ENCODE results near the gene MEX3C.

MEX3C gene

DNA sequence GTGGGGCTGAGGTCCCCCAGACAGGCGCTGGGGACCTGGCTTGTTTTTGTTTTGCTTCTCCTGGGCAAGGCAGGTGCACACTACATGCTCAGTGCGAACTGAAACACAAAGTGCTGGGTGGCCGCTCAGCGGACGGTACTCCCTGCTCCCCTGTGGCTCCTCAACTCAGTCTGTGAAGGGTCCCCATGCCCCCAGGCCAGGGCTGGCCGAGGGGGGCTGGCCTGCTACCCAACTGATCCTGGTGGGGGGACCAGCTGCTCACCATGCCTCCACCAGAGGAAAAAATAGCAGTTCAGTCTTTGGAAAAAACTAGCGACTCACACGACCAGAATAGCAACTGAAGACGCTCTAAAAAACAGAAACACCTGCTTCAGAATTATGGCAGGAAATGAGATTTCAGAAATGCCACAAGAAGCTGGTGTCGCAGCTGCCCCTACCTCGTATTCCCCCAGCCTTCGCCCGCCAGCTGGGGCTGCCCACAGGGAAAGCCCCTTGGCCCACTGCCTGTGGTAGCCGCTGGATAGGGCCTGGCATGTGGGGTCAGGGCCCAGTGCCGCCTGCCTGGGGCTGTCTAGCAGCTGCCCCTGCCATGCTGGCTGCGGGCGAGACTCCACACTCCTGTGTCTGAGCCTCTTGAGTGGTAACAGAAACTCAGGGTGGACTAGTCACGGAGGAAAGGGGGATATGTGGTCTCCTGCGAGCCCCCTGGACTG lies 43.7 kb downstream of the MEX3C start:
- DNase-seq (ENCODE audit: low read depth) = peak; percentile 26

DNA sequence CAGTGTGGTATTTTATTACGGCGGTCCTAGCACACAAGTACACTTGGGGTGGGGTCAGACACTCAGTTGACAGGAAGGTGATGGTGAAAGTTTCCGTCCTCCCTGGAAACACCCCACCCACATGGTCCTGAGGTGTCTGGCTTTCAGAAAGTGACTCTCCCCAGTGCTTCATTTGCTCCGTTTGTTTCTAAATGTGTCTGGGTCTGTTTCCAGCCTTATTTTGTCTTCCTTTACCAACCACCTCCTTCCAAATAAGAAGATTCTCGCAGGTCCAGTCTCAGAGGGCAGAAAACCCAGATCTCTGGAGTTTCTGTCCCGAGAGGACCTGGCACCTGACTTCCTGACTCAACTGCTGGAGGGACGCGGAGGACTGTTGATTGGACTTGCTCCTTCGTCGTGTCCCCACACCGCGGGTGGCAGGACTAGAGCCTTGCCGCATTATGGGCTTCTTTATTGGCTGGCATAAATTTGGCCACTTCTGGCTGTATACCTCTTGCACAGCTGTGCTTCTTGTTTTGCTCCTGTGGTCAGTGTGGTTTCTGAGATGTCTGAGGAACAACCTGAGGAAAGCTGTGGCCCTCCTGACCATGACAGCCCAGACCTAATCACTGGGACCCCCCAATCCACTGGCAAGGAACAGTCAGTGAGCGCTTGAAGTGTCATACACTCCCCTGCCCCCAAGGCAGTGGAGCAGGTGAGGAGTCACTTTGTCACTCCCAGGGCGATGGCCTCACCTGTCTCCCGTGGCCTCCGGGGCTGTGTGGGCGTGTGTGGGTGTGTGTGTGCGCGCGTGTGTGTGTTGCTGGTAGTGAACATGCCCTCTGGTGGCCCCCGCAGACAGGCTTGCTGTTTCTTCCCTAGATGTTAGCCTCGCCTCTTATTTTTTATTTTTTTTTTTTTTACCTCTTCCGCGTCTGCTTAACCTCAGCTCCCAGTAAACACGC lies 45.6 kb downstream of the MEX3C start:
- peak; percentile 40 for DNase-seq (ENCODE audit: low read depth)

DNA sequence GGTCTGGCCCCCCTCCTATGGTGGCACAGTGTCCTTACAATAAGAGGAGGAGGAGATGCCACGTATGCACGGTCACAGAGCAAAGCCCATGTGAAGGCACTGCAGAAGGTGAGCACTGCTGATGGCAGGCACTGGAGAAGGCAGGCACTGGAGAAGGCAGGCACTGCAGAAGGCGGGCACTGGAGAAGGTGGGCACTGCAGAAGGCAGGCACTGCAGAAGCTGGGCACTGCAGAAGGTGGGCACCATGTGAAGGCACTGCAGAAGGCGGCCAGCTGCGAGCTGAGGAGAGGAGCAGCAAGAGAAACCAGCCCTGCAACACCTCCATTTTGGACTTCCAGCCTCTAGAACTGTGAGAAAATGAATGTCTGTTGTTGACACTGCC lies 46.3 kb downstream of the MEX3C start:
- no peak for DNase-seq (ENCODE audit: low read depth)

DNA sequence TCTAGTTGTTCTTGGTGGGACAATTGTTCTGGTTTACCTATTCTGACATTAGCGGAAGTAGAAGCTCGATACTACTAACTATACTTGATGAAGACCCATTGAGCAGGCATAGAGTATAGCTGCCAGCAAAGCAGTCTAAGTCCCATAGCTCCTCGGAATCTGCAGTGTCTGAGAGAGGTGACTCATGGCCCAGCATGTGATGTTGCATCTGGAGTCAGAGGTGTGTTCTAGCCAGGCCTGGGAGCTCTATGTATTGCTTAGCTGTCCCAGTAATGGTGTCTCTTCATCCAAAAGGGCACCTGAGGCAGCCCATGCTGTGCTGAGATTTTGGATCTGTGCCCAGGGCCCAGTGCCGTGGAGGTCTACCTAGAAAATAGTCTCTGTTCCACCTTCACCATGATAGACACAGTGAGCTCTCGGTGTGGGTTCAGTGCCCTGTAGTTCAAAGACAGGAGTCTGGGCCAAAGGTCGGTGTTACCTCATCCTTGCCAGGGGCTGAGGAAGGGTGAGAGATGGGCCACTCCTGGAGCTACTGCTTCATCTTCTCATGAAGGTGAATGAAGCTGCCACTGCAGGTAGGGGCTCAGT lies 47.3 kb downstream of the MEX3C start:
- DNase-seq (ENCODE audit: low read depth) = no peak

DNA sequence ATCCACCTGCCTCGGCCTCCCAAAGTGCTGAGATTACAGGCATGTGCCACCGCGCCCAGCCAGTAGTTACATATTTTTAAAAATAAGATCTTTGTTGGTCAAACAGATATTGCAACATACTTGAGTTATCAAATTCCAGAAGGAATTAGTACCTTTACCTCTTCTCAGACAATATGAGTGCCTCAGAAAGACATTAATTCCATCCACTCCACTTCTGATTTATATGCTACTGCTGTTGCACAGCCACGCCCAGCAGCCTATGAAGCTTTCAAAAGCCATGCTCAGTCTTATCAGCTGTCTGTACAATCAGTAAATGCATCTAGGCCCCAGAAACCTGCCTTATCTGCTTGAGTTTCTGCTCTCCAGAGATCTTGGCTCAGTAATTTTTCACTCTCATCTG lies 47.8 kb downstream of the MEX3C start:
- DNase-seq (ENCODE audit: low read depth) = no peak

DNA sequence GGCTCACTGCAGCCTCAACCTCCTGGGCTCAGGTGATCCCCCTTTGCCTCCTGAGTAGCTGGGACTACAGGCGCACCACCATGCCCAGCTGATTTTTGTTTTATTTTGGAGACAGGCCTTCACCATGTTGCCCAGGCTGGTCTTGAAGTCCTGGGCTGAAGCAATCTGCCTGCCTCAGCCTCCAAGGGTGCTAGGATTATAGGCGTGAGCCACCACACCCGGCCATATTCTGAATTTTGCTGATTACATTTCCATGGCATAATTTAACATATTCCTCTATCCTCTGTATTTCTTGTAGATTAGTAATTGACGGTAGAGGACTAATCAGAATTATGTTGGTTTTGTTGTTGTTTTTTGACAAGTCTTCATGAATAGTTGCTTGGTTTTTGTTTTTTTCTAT lies 50.6 kb downstream of the MEX3C start:
- DNase-seq (ENCODE audit: low read depth) = no peak

DNA sequence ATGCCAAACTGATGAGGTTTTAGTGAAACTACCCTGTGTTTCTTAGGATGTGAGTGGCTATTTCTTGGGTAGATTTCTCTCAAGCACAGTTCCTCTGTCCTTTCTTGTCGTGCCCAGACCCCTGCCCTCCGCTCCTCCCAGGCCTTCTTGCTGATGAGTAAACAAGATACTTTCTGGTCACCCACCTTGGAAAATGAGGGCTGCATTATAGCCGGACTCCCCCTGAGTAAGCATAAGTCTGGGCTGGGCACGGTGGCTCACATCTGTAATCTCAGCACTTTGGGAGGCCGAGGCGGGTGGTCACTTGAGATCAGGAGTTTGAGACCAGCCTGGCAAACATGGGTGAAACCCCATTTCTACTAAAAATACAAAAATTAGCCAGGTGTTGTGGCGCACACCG lies 58.5 kb downstream of the MEX3C start:
- DNase-seq (ENCODE audit: low read depth) = no peak

DNA sequence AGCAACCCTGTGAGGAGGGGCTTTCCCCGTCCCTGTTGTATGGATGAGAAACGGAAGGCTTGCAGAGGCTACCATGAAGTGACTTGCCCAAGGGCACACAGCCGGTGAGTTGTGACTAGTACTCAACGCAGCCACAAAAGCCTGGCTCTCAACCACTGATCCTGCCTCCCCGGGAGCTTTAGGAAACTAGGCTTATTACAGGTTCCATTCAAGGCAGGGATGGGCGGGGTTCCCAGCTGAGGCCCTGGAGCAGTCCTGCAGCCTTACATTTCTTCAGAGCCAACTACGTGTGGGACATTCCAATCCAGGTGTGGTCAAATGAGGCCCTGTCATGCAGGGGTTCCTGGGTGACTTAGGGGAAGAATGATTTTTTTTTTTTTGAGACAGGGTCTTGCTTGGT lies 59.6 kb downstream of the MEX3C start:
- no peak for DNase-seq (ENCODE audit: low read depth)

DNA sequence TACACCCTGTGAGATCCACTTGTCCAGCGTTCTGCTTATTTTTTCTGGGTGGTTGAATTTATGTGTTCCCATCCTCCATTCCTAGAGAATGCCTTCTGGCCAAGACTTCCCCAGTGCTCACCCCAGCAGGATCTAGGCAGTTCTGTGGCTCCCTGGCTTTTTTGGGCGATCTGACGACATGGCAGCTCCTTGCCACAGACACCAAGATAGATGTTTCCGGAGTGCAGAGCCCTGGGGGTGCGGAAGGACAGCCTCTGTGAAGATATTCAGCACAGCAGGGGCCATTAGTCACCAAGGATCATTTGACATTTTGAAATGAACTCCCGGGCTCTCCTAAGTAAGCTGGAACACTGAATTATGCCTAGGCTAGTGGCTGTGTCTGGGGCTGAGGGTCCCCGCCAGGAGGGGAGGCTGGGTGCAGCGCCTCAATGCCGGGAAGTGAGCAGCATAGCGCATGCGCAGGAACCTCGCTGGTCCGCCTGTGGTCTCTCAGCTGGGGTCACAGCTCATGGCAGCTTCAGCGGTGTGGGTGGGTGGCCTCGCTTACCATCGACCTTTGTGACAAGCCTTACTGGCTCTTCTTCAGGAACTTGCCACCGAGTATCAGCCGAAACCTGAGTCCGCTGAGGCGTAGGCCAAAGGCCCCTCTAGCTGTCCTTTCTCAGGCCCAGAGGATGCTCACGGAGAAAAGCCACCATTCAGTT lies 60.3 kb downstream of the MEX3C start:
- DNase-seq (ENCODE audit: low read depth) = no peak

DNA sequence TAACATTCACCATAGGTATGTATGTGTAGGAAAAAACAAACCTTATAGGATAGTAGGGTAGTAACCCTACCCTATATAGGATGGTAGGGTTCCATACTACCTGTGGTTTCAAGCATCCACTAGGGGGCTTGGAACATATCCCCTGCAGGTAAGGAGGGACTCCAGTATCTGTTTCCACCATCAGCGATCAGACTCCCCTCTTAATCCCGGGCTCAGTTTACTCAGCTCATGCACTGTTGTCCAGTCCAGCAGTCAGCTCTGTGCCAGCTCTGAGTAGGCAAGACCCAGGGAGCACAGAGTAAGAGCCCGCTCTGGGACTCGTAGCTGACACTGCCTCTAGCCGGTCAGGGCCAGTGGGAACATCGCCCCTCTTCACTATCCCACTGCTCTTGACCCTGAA lies 61.7 kb downstream of the MEX3C start:
- DNase-seq (ENCODE audit: low read depth) = no peak

DNA sequence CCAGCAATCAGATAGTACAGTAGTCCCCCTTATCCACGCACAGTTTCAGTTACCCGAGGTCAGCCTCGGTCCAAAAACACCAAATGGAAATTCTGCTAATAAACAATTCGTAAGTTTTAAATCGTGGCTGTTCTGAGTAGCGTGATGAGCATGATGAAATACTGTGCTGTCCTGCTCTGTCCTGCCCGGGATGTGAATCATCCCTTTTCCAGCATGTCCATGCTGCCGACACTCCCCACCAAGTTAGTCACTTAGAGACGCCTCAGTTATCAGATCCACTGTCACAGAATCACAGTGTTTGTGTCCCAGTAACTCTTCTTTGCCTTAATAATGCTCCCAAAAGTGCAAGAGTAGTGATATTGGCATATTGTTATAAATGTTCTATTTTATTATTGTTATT lies 62.1 kb downstream of the MEX3C start:
- DNase-seq (ENCODE audit: low read depth) = no peak

DNA sequence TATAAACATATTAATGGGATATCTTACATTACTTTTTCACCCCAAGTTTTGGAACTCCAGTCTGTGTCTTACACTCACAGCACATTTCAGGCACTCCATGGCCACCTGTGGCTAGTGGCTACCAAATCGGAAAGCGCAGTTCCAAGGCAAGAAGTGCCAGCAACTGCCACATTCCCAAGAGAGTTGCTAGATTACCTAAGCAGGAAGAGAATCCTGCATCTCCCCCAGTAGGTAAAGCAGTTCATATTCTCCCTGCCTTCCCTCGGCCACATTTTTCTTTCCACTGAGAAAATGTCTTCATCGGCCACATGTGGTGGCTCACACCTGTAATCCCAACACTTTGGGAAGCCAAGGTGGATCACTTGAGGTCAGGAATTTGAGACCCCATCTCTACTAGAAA lies 62.8 kb downstream of the MEX3C start:
- DNase-seq (ENCODE audit: low read depth) = no peak

DNA sequence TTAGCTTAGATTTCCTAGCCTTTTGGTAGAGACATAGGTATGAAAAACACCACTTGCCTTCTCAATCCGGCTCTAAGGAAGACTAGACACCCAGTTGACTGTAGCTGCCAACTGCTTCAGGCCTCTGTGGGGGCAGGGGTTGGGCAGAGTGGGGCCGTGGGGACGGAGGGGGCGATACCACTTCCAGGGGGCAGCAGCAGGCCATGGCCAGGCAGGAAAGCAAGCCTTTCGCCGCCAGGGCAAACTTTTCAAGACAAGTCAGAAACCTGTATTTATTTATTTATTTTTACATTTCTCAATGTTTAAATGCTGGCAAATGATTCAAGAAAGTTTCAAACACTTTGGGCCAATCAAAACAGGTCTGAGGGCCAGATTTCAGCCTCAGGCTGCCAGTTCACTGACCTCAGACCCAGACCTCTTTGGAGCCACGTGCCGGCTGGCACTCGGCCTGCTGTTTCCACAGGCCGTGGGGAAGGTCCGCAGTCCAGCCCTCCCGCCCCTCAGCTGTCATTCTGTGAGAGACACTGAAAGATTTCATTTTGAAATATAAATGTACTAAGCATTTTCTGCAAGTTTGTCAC lies 63.8 kb downstream of the MEX3C start:
- DNase-seq (ENCODE audit: low read depth) = no peak

DNA sequence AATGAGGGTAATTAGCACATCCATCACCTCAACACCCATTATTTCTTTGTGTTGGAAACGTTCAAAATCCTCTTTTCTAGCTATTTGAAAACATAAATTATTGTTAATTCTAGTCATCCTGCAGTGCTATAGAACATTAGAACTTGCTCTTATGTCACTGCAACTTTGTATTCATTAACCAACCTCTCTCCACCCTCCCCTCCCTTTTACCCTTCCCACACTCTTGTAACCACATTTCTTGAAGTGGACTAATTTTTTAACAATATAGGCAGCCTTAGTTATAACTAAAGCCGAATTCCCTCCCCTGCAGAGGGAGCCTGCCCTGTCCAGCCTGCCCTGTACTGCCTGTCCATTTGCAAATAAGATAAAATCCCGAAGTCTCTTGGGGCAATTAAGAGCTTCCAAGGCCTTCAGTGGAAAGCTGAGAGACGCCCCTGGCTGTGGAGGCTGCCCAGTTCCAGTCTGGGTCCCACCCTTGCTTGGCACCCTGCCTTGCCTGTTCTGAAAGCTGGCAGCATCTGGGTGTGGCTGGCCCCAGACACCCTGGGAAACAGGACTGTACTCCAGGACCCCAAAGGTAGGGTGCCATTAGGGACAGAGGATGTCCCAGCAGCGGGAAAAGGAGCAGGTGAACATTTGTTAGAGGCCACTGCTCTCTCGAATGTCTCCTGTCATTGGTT lies 65.1 kb downstream of the MEX3C start:
- no peak for DNase-seq (ENCODE audit: low read depth)

DNA sequence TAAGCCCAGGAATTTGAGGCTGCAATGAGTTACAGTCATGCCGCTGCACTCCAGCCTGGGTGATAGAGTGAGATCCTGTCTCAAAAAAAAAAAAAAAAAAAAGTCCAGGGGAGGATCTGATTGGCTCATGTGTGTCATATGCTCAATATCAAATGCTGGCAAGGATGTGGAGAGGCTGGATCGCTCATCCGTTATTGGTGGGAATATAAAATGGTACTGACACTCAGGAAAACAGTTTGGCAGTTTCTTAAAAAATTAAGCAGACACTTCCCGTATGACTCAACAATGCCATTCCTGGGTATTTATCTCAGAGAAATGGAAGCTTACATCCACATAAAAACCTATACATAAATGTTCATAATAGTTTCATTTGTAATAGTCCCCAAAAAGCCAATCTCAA lies 68.9 kb downstream of the MEX3C start:
- DNase-seq (ENCODE audit: low read depth) = no peak

DNA sequence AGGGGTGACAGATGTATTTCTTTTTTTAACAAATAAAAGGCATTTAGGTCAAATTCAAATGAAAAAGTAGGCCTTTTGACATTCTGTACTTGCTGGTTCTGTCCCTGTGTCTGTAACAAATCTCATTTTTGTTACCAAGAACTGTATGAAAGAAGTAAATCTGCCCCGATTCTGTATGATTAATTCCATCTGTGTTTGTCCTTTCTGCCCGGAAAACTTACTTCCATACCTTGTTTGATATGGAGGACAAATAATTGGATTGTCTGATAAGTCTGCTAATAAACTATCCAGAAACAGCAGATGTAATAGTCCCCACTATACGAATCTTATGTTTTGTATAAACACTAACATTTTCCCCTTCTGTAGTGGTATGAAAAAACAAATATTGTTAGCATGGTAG lies 69.8 kb downstream of the MEX3C start:
- DNase-seq (ENCODE audit: low read depth) = no peak

DNA sequence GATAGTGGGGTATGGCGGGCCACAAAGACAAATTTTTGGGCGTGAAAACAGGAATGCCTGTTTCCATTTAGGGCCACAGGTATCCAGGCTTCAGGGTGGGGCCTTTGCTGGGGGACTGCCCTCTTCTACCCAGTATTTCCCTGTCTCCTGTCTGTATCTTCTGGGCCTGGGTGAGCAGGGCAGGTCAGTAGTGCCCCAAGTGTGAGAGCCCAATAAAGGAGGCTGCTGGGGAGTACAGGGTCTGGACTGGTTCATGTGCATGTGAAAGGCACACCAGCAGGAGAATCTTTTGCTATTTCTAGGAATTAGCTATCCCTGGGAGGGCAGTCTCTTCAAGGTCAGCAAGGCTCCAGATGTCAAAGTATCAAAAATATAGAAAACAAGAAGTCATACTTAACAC lies 71.5 kb downstream of the MEX3C start:
- DNase-seq (ENCODE audit: low read depth) = no peak

Data from stimulated activated CD8-positive, alpha-beta memory T cell treated with anti-CD3 and anti-CD28 coated beads, Interleukin-15, amount 100 ng/mL, for 24 hours (primary cell).